ENCODE results near the gene SH3BP2. TPM values are rescaled to one million over a fixed set of nuclear protein-coding genes. Genes with fewer than 3 reads are reported as not detected.
A peak's percentile ranks its signal among the peaks of the same experiment; 100 is the strongest.

Gene SH3BP2
- total RNA-seq, 3 donors from 2014 or later: 40.5 to 74.8 (median 59.3) TPM

GRCh38 chr4:2799971-2800690 lies 7.2 kb downstream of the SH3BP2 start:
- no peak for DNase-seq (ENCODE audit: low spot score in 2 of 2)
- intact Hi-C loops (cut with DNase I; ENCODE audit: low total_unique reads): loop anchor here (1.0 kb wide), 1 partner anchor 31 kb away; no protein-coding TSS in a partner anchor
- TF ChIP-seq POLR2A (IDR thresholded peaks at IDR 0.05) (no peak), POLR2AphosphoS5 (IDR thresholded peaks at IDR 0.05) (no peak), CTCF (IDR thresholded peaks at IDR 0.05) (no peak)
- Histone ChIP-seq H3K4me3 (peak overlapping the region; percentile 17 to 58 (median 30)), H3K36me3 (no peaks in the 10 kb centered on the region), H3K27ac (peak overlapping the region; percentile 87), H3K4me1 (peaks cover 36 to 60% of the 10 kb centered on the region in 2 donors), H3K9me3 (no peaks in the 10 kb centered on the region), H3K27me3 (no peaks in the 10 kb centered on the region)

DNA sequence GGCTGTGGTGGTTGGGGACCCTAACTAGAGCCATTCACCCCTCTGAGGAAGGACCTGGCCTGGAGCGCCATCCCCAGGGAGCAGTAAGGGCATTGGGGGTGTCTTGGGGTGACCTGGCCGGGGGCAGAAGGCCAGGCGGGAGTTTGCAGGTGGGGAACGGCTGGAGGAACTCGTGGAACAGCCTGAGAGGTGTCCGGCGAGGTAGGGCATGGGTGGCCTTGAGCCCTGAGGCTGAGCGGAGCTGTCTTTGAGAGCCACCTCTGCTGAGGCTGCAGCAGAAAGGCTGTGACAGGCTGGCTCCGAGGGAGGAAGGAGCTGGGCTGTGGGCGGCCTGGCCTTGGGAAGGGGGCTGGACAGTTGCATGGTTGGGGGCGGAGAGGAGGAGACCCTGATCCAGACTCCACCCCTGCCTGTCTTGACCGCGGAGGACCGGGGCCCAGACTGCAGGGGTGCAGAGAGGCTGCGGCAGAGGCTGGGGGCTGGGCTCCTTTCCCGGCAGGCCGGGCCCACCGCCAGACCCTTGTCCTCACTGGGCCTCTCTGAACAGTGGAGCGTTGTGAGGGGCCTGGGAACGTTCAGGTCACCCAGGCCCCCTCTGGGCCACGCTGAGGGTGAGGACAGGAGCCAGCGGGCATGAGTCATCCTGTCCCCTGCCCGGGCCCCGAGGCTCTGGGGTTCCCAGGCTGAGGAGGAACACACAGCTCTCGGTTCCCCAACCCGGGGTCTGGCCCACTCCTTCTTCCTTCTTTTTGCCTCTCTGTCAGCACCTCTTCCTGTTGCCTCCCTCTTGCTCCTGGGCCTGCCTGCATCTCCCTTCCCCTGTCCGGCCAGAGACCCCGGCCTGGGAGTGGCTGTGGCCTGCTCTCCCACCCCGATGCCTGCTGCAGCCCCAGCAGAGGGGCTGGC lies 8.1 kb downstream of the SH3BP2 start:
- Histone ChIP-seq H3K27me3 (no peaks in the 10 kb centered on the region), H3K4me3 (peak overlapping the region; percentile 17 to 58 (median 30)), H3K27ac (peak overlapping the region; percentile 87), H3K36me3 (no peaks in the 10 kb centered on the region), H3K4me1 (peaks cover 36 to 66% of the 10 kb centered on the region in 2 donors), H3K9me3 (no peaks in the 10 kb centered on the region)
- peak; percentile 52 to 57 for DNase-seq (ENCODE audit: low spot score in 2 of 2)
- no peak for TF ChIP-seq POLR2A (IDR thresholded peaks at IDR 0.05)
- no peak for TF ChIP-seq CTCF (IDR thresholded peaks at IDR 0.05)
- TF ChIP-seq POLR2AphosphoS5 (IDR thresholded peaks at IDR 0.05): peak in 2 of 3 donors; percentile 14 to 36
- intact Hi-C loops (cut with DNase I; ENCODE audit: low total_unique reads): loop anchor here (1.0 kb wide), 1 partner anchor 30 kb away; no protein-coding TSS in a partner anchor

- no peaks in the 10 kb centered on the region for H3K36me3 ChIP-seq
- no peak for TF ChIP-seq POLR2AphosphoS5 (IDR thresholded peaks at IDR 0.05)
- TF ChIP-seq POLR2A (IDR thresholded peaks at IDR 0.05): no peak
- no peak for TF ChIP-seq CTCF (IDR thresholded peaks at IDR 0.05)
- no peak for DNase-seq (ENCODE audit: low spot score in 2 of 2)
- peaks cover 29 to 64% of the 10 kb centered on the region in 2 donors for H3K4me1 ChIP-seq
- H3K27ac ChIP-seq: peak overlapping the region; percentile 29 to 53
- intact Hi-C loops (cut with DNase I; ENCODE audit: low total_unique reads): no loop called here
- no peak overlapping the region for H3K4me3 ChIP-seq
- no peaks in the 10 kb centered on the region for H3K27me3 ChIP-seq
- H3K9me3 ChIP-seq: no peaks in the 10 kb centered on the region
These were observed 10.0 kb downstream of the SH3BP2 start for GRCh38 chr4:2802618-2803531.

DNA sequence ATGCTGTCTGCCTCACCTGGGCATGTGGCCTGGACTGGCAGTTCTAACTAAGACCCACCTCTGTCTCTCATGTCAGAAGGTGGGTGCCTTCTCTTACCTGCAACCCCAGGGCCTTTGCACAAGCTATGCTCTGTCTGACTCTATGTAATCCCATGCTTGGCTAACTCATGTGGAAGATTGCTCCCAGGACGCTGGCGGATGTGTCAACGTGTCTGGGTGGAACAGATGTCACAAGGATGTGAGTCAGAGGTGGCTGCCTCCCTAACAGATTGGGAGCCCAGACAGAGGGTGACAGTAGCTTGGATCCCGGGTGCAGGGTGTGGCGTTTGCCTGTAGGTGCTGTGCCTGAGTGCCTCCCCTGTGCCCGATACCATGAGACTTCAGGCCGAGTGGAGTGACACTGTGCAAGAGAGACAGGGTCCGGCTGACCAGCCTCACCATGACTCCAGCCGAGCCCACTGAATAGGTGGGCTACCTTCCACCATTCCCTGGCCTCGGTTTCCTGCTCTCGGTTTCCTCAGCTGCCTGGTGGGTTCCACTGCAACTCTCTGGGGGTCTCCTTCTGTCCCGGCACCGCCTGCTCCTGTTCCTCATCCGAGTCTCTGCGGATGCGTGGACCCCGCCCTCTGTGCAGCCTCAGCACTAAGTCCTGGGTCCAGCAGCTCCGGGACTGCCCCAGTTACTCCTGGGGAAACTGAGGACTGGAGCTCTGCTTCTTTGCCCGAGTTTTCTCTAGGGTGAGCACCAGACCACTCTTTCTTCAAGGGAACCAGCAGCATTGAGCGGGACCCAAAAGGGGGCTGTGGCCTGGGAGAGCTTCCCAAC lies 11.0 kb downstream of the SH3BP2 start:
- H3K27me3 ChIP-seq: no peaks in the 10 kb centered on the region
- no peak for TF ChIP-seq CTCF (IDR thresholded peaks at IDR 0.05)
- peak in 1 of 3 donors; percentile 54 for TF ChIP-seq POLR2AphosphoS5 (IDR thresholded peaks at IDR 0.05)
- no peaks in the 10 kb centered on the region for H3K36me3 ChIP-seq
- intact Hi-C loops (cut with DNase I; ENCODE audit: low total_unique reads): no loop called here
- no peaks in the 10 kb centered on the region for H3K9me3 ChIP-seq
- peaks cover 21 to 55% of the 10 kb centered on the region in 2 donors for H3K4me1 ChIP-seq
- DNase-seq (ENCODE audit: low spot score in 2 of 2): no peak
- no peak overlapping the region for H3K4me3 ChIP-seq
- H3K27ac ChIP-seq: peak overlapping the region; percentile 54 to 57
